Spleen (tissue), 11 donors: ENCODE measurements around the gene DAB2IP. TPM values are rescaled to one million over a fixed set of nuclear protein-coding genes. Genes with fewer than 3 reads are reported as not detected.

Experiments used
- DNase-seq: peaks from one replicate; pipeline ENCODE4 v3.0.0-alpha.2; 2020
- H3K27ac ChIP-seq, 8 donors: fragments of 200-600 bp; sonication (generic) in 7 of 8; 1 replicate in 4 of 8; 2 replicates in 4 of 8; pipeline versions ENCODE4 v1.5.0 to v1.8.0; 2016 to 2021; ENCODE audit warnings: inconsistent platforms in 4 of 8, mild to moderate bottlenecking in 4 of 8, moderate library complexity in 1 of 8
- H3K27me3 ChIP-seq, 7 donors: fragments of 200-600 bp; sonication (generic) in 6 of 7; replicated peaks in 1 of 7; 1 replicate in 4 of 7; 2 replicates in 3 of 7; pipeline versions ENCODE4 v1.5.0 to v1.8.0; 2016 to 2021; ENCODE audit warnings: inconsistent platforms in 3 of 7, mild to moderate bottlenecking in 1 of 7
- H3K36me3 ChIP-seq, 6 donors: fragments of 200-600 bp; sonication (generic) in 5 of 6; 1 replicate in 4 of 6; 2 replicates in 2 of 6; pipeline versions ENCODE4 v1.5.0 to v1.8.0; 2016 to 2021; ENCODE audit warnings: inconsistent platforms in 2 of 6
- H3K4me1 ChIP-seq, 6 donors: fragments of 200-600 bp; sonication (generic) in 5 of 6; 1 replicate in 3 of 6; 2 replicates in 3 of 6; pipeline versions ENCODE4 v1.5.0 to v1.8.0; 2016 to 2021; ENCODE audit warnings: inconsistent platforms in 3 of 6
- H3K4me3 ChIP-seq, 8 donors: fragments of 200-600 bp; sonication (generic) in 7 of 8; 1 replicate in 4 of 8; 2 replicates in 4 of 8; pipeline versions ENCODE4 v1.5.0 to v1.8.0; 2016 to 2021; ENCODE audit warnings: inconsistent platforms in 4 of 8, mild to moderate bottlenecking in 4 of 8, moderate library complexity in 2 of 8
- H3K9me3 ChIP-seq, 8 donors: fragments of 200-600 bp; sonication (generic) in 7 of 8; 1 replicate in 4 of 8; 2 replicates in 4 of 8; pipeline versions ENCODE4 v1.5.0 to v1.8.0; 2016 to 2021; ENCODE audit warnings: inconsistent platforms in 4 of 8
- POLR2A ChIP-seq, 3 donors: fragments of 450-650 bp; IDR thresholded peaks; one replicate each; pipeline ENCODE4 v1.5.1; 2017; ENCODE audit warnings: antibody characterized with exemption in 3 of 3, mild to moderate bottlenecking in 1 of 3
- POLR2AphosphoS5 ChIP-seq, 3 donors: sonication (generic); formaldehyde crosslinking; IDR thresholded peaks; one replicate each; pipeline ENCODE4 v1.5.1; 2017; ENCODE audit warnings: antibody characterized with exemption in 3 of 3
- WGBS, 5 donors: extraction: QIAGEN DNeasy Blood & Tissue Kit in 3 of 5; methylation state at CpG; one replicate each; pipeline versions ENCODE4 v1.1.5 to v1.1.7; 2013 to 2018; 5-methylcytosine and 5-hydroxymethylcytosine counted together
- intact Hi-C: fragments of 100-400 bp; cut with DNase I; formaldehyde crosslinking; loops from one replicate; pipeline ENCODE4 v1.15.0; 2023; ENCODE audit warnings: low total_unique reads
- polyA plus RNA-seq, 3 donors: library from polyadenylated mRNA; stranded (reverse); fragments of 200-250 nt; gene quantifications; one replicate each; pipeline ENCODE4 v1.2.1, GENCODE V29; 2013
- total RNA-seq, 7 donors: library from RNA; depleted of rRNA in 3 of 7; stranded (reverse); fragments of >200 nt in 3 of 7; fragmentation: NEBNext Ultra II Directional in 4 of 7; extraction: Animal tissue kit (Norgen Biotek cat#: 25700) in 4 of 7; gene quantifications; one replicate each; pipeline versions ENCODE4 v1.1.0 to v1.2.1, GENCODE V29; 2016 to 2021
- TF ChIP-seq, protein P1 (sequence below), 11 experiments: fragments of 200-600 bp in 7 of 11; fragments of 450-650 bp in 4 of 11; sonication (generic) in 4 of 11; IDR thresholded peaks in 8 of 11; conservative IDR thresholded peaks in 3 of 11; 1 replicate in 7 of 11; 2 replicates in 4 of 11; pipeline versions ENCODE4 v1.4.0 to v1.8.0; 2016 to 2021; ENCODE audit warnings: antibody characterized with exemption in 11 of 11, inconsistent platforms in 4 of 11, mild to moderate bottlenecking in 1 of 11
- donor health status: healthy with polysubstance abuse.
- donor health status: DM: no; HTN: no; CAD: no; lungs with moderate emphysema.
- donor health status: DM: no; HTN: no; CAD: no.
- donor health status: Bipolar disorder and iron deficiency.
- donor health status: healthy.
- donor health status: DM: no; HTN: no; CAD: no.
- donor health status: DM: yes; HTN: yes; CAD: no.

Gene DAB2IP
- total and polyA plus RNA-seq, 10 donors = 5.0 to 83.0 (median 38.1) TPM

- 79 to 96% (median 92%) methylated on average over 8 of the region's 8 CpGs for WGBS, 5 donors
- no peak overlapping the region for H3K4me3 ChIP-seq
- no peak for TF ChIP-seq POLR2A (IDR thresholded peaks at IDR 0.05)
- TF ChIP-seq, protein P1, sequence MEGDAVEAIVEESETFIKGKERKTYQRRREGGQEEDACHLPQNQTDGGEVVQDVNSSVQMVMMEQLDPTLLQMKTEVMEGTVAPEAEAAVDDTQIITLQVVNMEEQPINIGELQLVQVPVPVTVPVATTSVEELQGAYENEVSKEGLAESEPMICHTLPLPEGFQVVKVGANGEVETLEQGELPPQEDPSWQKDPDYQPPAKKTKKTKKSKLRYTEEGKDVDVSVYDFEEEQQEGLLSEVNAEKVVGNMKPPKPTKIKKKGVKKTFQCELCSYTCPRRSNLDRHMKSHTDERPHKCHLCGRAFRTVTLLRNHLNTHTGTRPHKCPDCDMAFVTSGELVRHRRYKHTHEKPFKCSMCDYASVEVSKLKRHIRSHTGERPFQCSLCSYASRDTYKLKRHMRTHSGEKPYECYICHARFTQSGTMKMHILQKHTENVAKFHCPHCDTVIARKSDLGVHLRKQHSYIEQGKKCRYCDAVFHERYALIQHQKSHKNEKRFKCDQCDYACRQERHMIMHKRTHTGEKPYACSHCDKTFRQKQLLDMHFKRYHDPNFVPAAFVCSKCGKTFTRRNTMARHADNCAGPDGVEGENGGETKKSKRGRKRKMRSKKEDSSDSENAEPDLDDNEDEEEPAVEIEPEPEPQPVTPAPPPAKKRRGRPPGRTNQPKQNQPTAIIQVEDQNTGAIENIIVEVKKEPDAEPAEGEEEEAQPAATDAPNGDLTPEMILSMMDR (IDR thresholded peaks at IDR 0.05 in 8 of 11, conservative IDR thresholded peaks at IDR 0.05 in 3 of 11) = no peak
- TF ChIP-seq POLR2AphosphoS5 (IDR thresholded peaks at IDR 0.05) = no peak
- no peaks in the 10 kb centered on the region for H3K27me3 ChIP-seq
- H3K4me1 ChIP-seq = peaks cover 0 to 37% (median 13%) of the 10 kb centered on the region in 6 donors
- H3K36me3 ChIP-seq = peaks cover 0 to 87% (median 28%) of the 10 kb centered on the region in 6 donors
- intact Hi-C loops = no loop called here
- DNase-seq = no peak
- peaks cover 0 to 9% (median 0%) of the 10 kb centered on the region in 8 donors for H3K9me3 ChIP-seq
- no peak overlapping the region for H3K27ac ChIP-seq
Measured at GRCh38 chr9:121781145-121781548, 129.7 kb downstream of the DAB2IP start.

GRCh38 chr9:121781701-121782464 is 130.4 kb downstream of the DAB2IP start:
- peaks cover 0 to 79% (median 22%) of the 10 kb centered on the region in 6 donors for H3K36me3 ChIP-seq
- no peaks in the 10 kb centered on the region for H3K27me3 ChIP-seq
- TF ChIP-seq, protein P1 (IDR thresholded peaks at IDR 0.05 in 8 of 11, conservative IDR thresholded peaks at IDR 0.05 in 3 of 11) = no peak
- TF ChIP-seq POLR2A (IDR thresholded peaks at IDR 0.05) (no peak), POLR2AphosphoS5 (IDR thresholded peaks at IDR 0.05) (no peak)
- H3K4me3 ChIP-seq = no peak overlapping the region
- 92 to 95% (median 93%) methylated on average over 17 of the region's 17 CpGs for WGBS, 5 donors
- no peak for DNase-seq
- H3K9me3 ChIP-seq = peaks cover 0 to 9% (median 0%) of the 10 kb centered on the region in 8 donors
- H3K4me1 ChIP-seq = peaks cover 0 to 37% (median 13%) of the 10 kb centered on the region in 6 donors
- no peak overlapping the region for H3K27ac ChIP-seq
- intact Hi-C loops = no loop called here

DNA sequence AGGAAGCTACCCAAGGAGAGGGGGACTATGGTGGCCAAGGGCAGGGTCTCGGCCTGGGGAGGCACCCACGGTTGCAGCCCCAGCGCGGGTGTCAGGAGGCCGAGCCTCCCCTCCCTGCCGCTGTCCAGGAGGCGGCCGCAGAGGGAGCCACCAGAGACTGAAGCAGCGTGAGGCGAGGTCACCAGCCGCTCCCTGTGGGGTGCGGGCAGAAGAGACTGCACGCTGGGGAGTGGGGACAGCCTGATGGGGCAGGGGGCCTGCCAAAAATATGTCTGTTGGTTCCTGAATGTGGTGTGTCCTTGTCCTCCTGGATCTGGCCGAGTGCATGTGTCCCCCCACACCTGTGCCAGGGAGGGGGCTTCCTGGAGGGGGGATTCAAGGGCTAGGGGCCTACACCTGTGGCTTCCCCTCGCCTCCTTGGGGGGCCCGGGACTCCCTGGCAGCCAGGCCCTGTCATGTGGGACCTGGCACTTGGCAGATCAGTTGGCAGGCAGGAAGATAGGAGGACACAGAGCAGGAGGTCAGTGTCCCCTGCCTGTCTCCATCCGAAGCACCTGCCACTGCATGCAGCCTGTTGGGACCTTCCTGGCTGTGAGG is 131.2 kb downstream of the DAB2IP start:
- H3K9me3 ChIP-seq = peaks cover 0 to 9% (median 0%) of the 10 kb centered on the region in 8 donors
- WGBS, 5 donors = 87 to 97% (median 89%) methylated on average over 8 to 17 of the region's 17 CpGs
- DNase-seq = no peak
- no peak for TF ChIP-seq POLR2AphosphoS5 (IDR thresholded peaks at IDR 0.05)
- TF ChIP-seq, protein P1 (IDR thresholded peaks at IDR 0.05 in 8 of 11, conservative IDR thresholded peaks at IDR 0.05 in 3 of 11) = no peak
- TF ChIP-seq POLR2A (IDR thresholded peaks at IDR 0.05) = no peak
- H3K4me1 ChIP-seq = peaks cover 0 to 37% (median 13%) of the 10 kb centered on the region in 6 donors
- H3K4me3 ChIP-seq = no peak overlapping the region
- no peak overlapping the region for H3K27ac ChIP-seq
- no peaks in the 10 kb centered on the region for H3K27me3 ChIP-seq
- H3K36me3 ChIP-seq = peaks cover 0 to 72% (median 22%) of the 10 kb centered on the region in 6 donors
- intact Hi-C loops = no loop called here

GRCh38 chr9:121783111-121783510 is 131.7 kb downstream of the DAB2IP start:
- Histone ChIP-seq H3K4me1 (peaks cover 0 to 37% (median 13%) of the 10 kb centered on the region in 6 donors), H3K9me3 (peaks cover 0 to 6% (median 0%) of the 10 kb centered on the region in 8 donors), H3K4me3 (no peak overlapping the region), H3K27ac (no peak overlapping the region), H3K36me3 (peaks cover 0 to 67% (median 22%) of the 10 kb centered on the region in 6 donors), H3K27me3 (no peaks in the 10 kb centered on the region)
- no peak for DNase-seq
- intact Hi-C loops = no loop called here
- 81 to 89% (median 84%) methylated on average over 2 of the region's 2 CpGs for WGBS, 5 donors
- TF ChIP-seq, protein P1 (IDR thresholded peaks at IDR 0.05 in 8 of 11, conservative IDR thresholded peaks at IDR 0.05 in 3 of 11) = no peak
- TF ChIP-seq POLR2AphosphoS5 (IDR thresholded peaks at IDR 0.05) (no peak), POLR2A (IDR thresholded peaks at IDR 0.05) (no peak)
